OCI-LY7 (cell line): ENCODE measurements around the gene SPRING1. TPM values are rescaled to one million over a fixed set of nuclear protein-coding genes. Genes with fewer than 3 reads are reported as not detected.

Experiments
- BruUV-seq: library from RNA; stranded (reverse); fragments of 400-500 nt; replicated peaks from 2 replicates; lab custom pipeline; 2021; lab: Mats Ljungman, UMichigan
- CTCF ChIA-PET: fragments of 300-600 bp; sonication (Branson Sonifier 250); formaldehyde crosslinking; loops from one replicate; lab custom pipeline; 2022; ENCODE audit warnings: antibody characterized with exemption; ENCODE audit not compliant: unreplicated experiment; lab: Charles Lee
- POLR2A ChIA-PET: fragments of 300-600 bp; sonication (Branson Sonifier 250); formaldehyde crosslinking; loops from one replicate; lab custom pipeline; 2022; ENCODE audit warnings: antibody characterized with exemption; lab: Charles Lee
- DNase-seq: peaks from one replicate; pipeline ENCODE4 v3.0.0-alpha.2; 2015; ENCODE audit warnings: low spot score
- H2AFZ ChIP-seq: fragments of 200-600 bp; sonication (generic), shearing (Covaris generic); 2 replicates; pipeline ENCODE4 v1.6.1; 2014; ENCODE audit warnings: mild to moderate bottlenecking, antibody characterized with exemption, low read length, moderate library complexity
- H3K27ac ChIP-seq: fragments of 200-600 bp; sonication (generic); 2 replicates; pipeline ENCODE4 v1.5.1; 2014; ENCODE audit warnings: mixed run types, low read depth, mild to moderate bottlenecking, moderate library complexity, low read length, inconsistent platforms; ENCODE audit not compliant: poor library complexity, severe bottlenecking
- H3K36me3 ChIP-seq: fragments of 200-600 bp; sonication (generic); 2 replicates; pipeline ENCODE4 v1.6.1; 2014; ENCODE audit warnings: mild to moderate bottlenecking, antibody characterized with exemption, low read length, moderate library complexity, mixed read lengths; ENCODE audit not compliant: insufficient read depth
- H3K4me1 ChIP-seq: fragments of 200-600 bp; sonication (generic); 2 replicates; pipeline ENCODE4 v1.5.1; 2014; ENCODE audit warnings: mild to moderate bottlenecking, low read length; ENCODE audit not compliant: insufficient read depth, poor library complexity, severe bottlenecking
- H3K4me2 ChIP-seq: fragments of 200-600 bp; sonication (generic); 2 replicates; pipeline ENCODE4 v1.6.1; 2014; ENCODE audit warnings: mild to moderate bottlenecking, low read length
- H3K4me3 ChIP-seq: fragments of 200-600 bp; sonication (generic); 2 replicates; pipeline ENCODE4 v1.5.1; 2014; ENCODE audit warnings: mild to moderate bottlenecking, low read depth, low read length; ENCODE audit not compliant: poor library complexity, severe bottlenecking
- H3K79me2 ChIP-seq: fragments of 200-600 bp; sonication (generic); 2 replicates; pipeline ENCODE4 v1.6.1; 2016; ENCODE audit warnings: low read depth, mild to moderate bottlenecking, low read length, moderate library complexity, mixed read lengths; ENCODE audit not compliant: insufficient read depth
- H3K9me2 ChIP-seq: fragments of 200-600 bp; sonication (generic); 2 replicates; pipeline ENCODE4 v1.6.1; 2016; ENCODE audit warnings: mild to moderate bottlenecking, low read length, mixed read lengths; ENCODE audit not compliant: insufficient read depth
- H3K9me3 ChIP-seq: fragments of 200-600 bp; sonication (generic); 2 replicates; pipeline ENCODE4 v1.6.1; 2014; ENCODE audit warnings: mild to moderate bottlenecking, mixed run types, low read length, mixed read lengths
- H4K20me1 ChIP-seq: fragments of 200-600 bp; sonication (generic); 2 replicates; pipeline ENCODE4 v1.6.1; 2014; ENCODE audit warnings: mild to moderate bottlenecking, antibody characterized with exemption, low read length, moderate library complexity, mixed read lengths; ENCODE audit not compliant: insufficient read depth
- EZH2phosphoT487 ChIP-seq: fragments of 200-600 bp; sonication (generic); IDR thresholded peaks from 2 replicates; pipeline ENCODE4 v1.6.1; 2018; ENCODE audit warnings: low read depth, borderline replicate concordance, mild to moderate bottlenecking, mixed run types, antibody characterized with exemption, low read length, moderate library complexity, mixed read lengths
- intact Hi-C: fragments of 100-400 bp; cut with micrococcal nuclease; formaldehyde crosslinking; loops from one replicate; pipeline ENCODE4 v1.10.0; 2022; ENCODE audit not compliant: unreplicated experiment
- small RNA-seq: library from RNA; depleted of rRNA; stranded (forward); fragments of <200 nt; gene quantifications from one replicate; pipeline ENCODE3, GENCODE V24; 2014
- total RNA-seq, 2 experiments: library from RNA; depleted of rRNA in 1 of 2; stranded (reverse); fragments of >200 nt in 1 of 2; shearing (Covaris generic) in 1 of 2; gene quantifications; 2 replicates each; pipeline ENCODE4 v1.2.3, GENCODE V29; 2014 to 2022
- TF ChIP-seq, protein P1 (sequence below): fragments of 200-600 bp; sonication (generic); conservative IDR thresholded peaks from 2 replicates; pipeline ENCODE4 v1.5.1; 2014; ENCODE audit warnings: mild to moderate bottlenecking, antibody characterized with exemption, low read length, moderate library complexity, mixed read lengths

The SPRING1 gene
- total RNA-seq, 2 experiments from 2014 or later, result 65.1 to 75.5 TPM

DNA sequence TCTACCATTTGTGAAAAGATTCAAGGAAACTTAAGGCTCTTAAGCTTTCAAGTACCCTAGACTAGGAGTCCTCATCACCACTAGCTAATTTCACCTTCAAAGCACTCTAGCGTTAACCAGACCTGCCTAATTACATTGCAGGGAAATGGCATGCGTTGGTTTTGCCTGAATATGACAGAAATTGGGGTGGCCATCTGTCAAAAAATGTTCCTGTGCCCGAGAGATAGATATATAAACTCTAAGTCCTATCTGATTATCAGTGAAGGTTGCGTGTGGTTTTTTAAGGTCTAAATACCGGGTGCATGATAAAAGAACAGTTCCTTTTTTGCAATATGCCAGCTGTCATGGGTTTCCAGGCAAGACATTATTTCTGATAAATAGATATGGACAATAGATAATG lies 48.3 kb downstream of the SPRING1 start:
- Histone ChIP-seq H3K9me3 (no peaks in the 10 kb centered on the region), H3K9me2 (no peaks in the 10 kb centered on the region), H4K20me1 (no peaks in the 10 kb centered on the region), H3K4me2 (no peak overlapping the region), H3K36me3 (no peaks in the 10 kb centered on the region), H2AFZ (no peak overlapping the region), H3K79me2 (no peaks in the 10 kb centered on the region), H3K4me3 (no peak overlapping the region), H3K4me1 (no peaks in the 10 kb centered on the region), H3K27ac (no peak overlapping the region)
- ChIA-PET POLR2A (no interaction called here), CTCF (no interaction called here)
- no TSS peak for BruUV-seq
- intact Hi-C loops, result no loop called here
- TF ChIP-seq EZH2phosphoT487, result no peak
- TF ChIP-seq, protein P1, sequence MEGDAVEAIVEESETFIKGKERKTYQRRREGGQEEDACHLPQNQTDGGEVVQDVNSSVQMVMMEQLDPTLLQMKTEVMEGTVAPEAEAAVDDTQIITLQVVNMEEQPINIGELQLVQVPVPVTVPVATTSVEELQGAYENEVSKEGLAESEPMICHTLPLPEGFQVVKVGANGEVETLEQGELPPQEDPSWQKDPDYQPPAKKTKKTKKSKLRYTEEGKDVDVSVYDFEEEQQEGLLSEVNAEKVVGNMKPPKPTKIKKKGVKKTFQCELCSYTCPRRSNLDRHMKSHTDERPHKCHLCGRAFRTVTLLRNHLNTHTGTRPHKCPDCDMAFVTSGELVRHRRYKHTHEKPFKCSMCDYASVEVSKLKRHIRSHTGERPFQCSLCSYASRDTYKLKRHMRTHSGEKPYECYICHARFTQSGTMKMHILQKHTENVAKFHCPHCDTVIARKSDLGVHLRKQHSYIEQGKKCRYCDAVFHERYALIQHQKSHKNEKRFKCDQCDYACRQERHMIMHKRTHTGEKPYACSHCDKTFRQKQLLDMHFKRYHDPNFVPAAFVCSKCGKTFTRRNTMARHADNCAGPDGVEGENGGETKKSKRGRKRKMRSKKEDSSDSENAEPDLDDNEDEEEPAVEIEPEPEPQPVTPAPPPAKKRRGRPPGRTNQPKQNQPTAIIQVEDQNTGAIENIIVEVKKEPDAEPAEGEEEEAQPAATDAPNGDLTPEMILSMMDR, result no peak
- no peak for DNase-seq

Small RNA genes lying within 50 kb of the gene (small RNA-seq; reads per million reads assigned to genes)
- gene RNU6-558P, result not detected

Other genes starting within 250 kb of the SPRING1 start
- not detected in 2 replicates for gene MAP1LC3B2, start 178.7 kb downstream of the SPRING1 start, total RNA-seq (2014; rRNA removed; shearing (Covaris generic))
- gene MAP1LC3B2, start 178.7 kb downstream of the SPRING1 start, total RNA-seq (2022), result not detected in 2 replicates
- gene RNFT2, start 246 bp upstream of the SPRING1 start, total RNA-seq (2014; rRNA removed; shearing (Covaris generic)), result 34.3 and 40.2 TPM in 2 replicates
- gene RNFT2, start 246 bp upstream of the SPRING1 start, total RNA-seq (2022), result 62.2 and 74.3 TPM in 2 replicates
- 16.5 and 19.8 TPM in 2 replicates for gene HRK, start 143.4 kb upstream of the SPRING1 start, total RNA-seq (2014; rRNA removed; shearing (Covaris generic))
- gene HRK, start 143.4 kb upstream of the SPRING1 start, total RNA-seq (2022), result 17.8 and 23.7 TPM in 2 replicates
- 22.4 and 34.0 TPM in 2 replicates for gene FBXW8, start 172.9 kb upstream of the SPRING1 start, total RNA-seq (2014; rRNA removed; shearing (Covaris generic))
- gene FBXW8, start 172.9 kb upstream of the SPRING1 start, total RNA-seq (2022), result 29.8 and 32.4 TPM in 2 replicates